ES-I3 (cell line): Measurements from ENCODE around the gene AIMP1.
"Not testable (repeated sequence)": the region's sequence is repeated elsewhere in the genome, so short reads cannot be mapped to it uniquely, and the experiment has no call there.

Experiments used
- H3K36me3 ChIP-seq: 2 replicates; pipeline ENCODE4 v1.6.1; 2013; ENCODE audit warnings: mild to moderate bottlenecking, low read length, control low read depth, moderate library complexity; ENCODE audit not compliant: insufficient read depth
- H3K4me1 ChIP-seq: 2 replicates; pipeline ENCODE4 v1.6.1; 2013; ENCODE audit warnings: mild to moderate bottlenecking, control low read depth, low read length; ENCODE audit not compliant: insufficient read depth
- H3K9ac ChIP-seq: 2 replicates; pipeline ENCODE4 v1.6.1; 2013; ENCODE audit warnings: low read depth, mild to moderate bottlenecking, low read length, moderate library complexity
- H3K9me3 ChIP-seq: 2 replicates; pipeline ENCODE4 v1.6.1; 2013; ENCODE audit warnings: mild to moderate bottlenecking, low read length, moderate library complexity; ENCODE audit not compliant: control insufficient read depth, insufficient read depth

AIMP1 gene

GRCh38 chr4:106380179-106380578, 63.8 kb downstream of the AIMP1 start:
- Histone ChIP-seq H3K36me3 (no peaks in the 10 kb centered on the region), H3K9me3 (no peaks in the 10 kb centered on the region), H3K9ac (no peak overlapping the region)

GRCh38 chr4:106384878-106385277, 68.5 kb downstream of the AIMP1 start:
- no peaks in the 10 kb centered on the region for H3K36me3 ChIP-seq
- H3K4me1 ChIP-seq: no peaks in the 10 kb centered on the region
- no peak overlapping the region for H3K9ac ChIP-seq
- H3K9me3 ChIP-seq: 0 out of 2 replicates have a peak, but pooled peaks cover 5% of the 10 kb centered on the region

More at GRCh38 chr4:106380179-106380578, 63.8 kb downstream of the AIMP1 start:
- H3K4me1 ChIP-seq: no peaks in the 10 kb centered on the region

- Histone ChIP-seq H3K9me3 (0 out of 2 replicates have a peak, but pooled peaks cover 5% of the 10 kb centered on the region), H3K4me1 (no peaks in the 10 kb centered on the region), H3K36me3 (no peaks in the 10 kb centered on the region), H3K9ac (no peak overlapping the region)
Measured at GRCh38 chr4:106385853-106386393, 69.6 kb downstream of the AIMP1 start.

DNA sequence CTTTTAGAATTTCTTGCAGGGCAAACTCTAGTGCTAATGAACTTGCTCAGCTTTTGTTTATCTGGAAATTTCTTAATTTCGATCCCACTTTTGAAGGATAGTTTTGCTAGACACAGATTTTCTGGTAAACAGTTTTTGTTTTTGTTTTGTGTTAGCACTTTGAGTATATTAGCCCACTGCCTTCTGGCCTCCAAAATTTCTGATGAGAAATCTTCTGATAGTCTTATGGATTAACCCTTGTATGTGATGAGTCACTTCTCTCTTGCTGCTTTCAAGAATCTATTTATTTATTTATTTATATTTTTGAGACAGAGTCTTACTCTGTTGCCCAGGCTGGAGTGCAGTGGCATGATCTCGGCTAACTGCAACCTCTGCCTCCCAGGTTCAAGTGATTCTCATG, 79.2 kb downstream of the AIMP1 start:
- Histone ChIP-seq H3K9ac (no peak overlapping the region), H3K36me3 (no peaks in the 10 kb centered on the region), H3K9me3 (peaks cover 4% of the 10 kb centered on the region; the same call in 1 of the 2 replicates)

GRCh38 chr4:106398898-106399297, 82.5 kb downstream of the AIMP1 start:
- not testable (repeated sequence) for H3K9ac ChIP-seq, H3K4me1 ChIP-seq, H3K36me3 ChIP-seq, H3K9me3 ChIP-seq

More for the DNA sequence above, 79.2 kb downstream of the AIMP1 start:
- no peaks in the 10 kb centered on the region for H3K4me1 ChIP-seq
